GM21367 (cell line): ENCODE measurements around the gene SIRT5.
A peak's percentile ranks its signal among the peaks of the same experiment; 100 is the strongest.

Experiments used
- ATAC-seq: cut with Tn5 transposase; IDR thresholded peaks from one replicate; pipeline ENCODE4 v1.9.1; 2021; ENCODE audit not compliant: unreplicated experiment

Gene SIRT5

GRCh38 chr6:13550656-13551055 is 23.7 kb upstream of the SIRT5 start:
- no peak for ATAC-seq

GRCh38 chr6:13553646-13554045 is 20.8 kb upstream of the SIRT5 start:
- no peak for ATAC-seq

GRCh38 chr6:13554929-13555333 is 19.5 kb upstream of the SIRT5 start:
- no peak for ATAC-seq

- ATAC-seq: no peak
Measured at GRCh38 chr6:13557841-13558240, 16.6 kb upstream of the SIRT5 start.

GRCh38 chr6:13558718-13559117 is 15.7 kb upstream of the SIRT5 start:
- no peak for ATAC-seq

- ATAC-seq: no peak
Measured at GRCh38 chr6:13559251-13559650, 15.2 kb upstream of the SIRT5 start.

- ATAC-seq: no peak
Measured at GRCh38 chr6:13559968-13560650, 14.3 kb upstream of the SIRT5 start.

- no peak for ATAC-seq
Measured at GRCh38 chr6:13560651-13561044, 13.8 kb upstream of the SIRT5 start.

- ATAC-seq: no peak
Measured at GRCh38 chr6:13561624-13562267, 12.7 kb upstream of the SIRT5 start.

GRCh38 chr6:13563009-13563408 is 11.4 kb upstream of the SIRT5 start:
- no peak for ATAC-seq

- no peak for ATAC-seq
Measured at GRCh38 chr6:13565921-13566320, 8.5 kb upstream of the SIRT5 start.

- ATAC-seq: no peak
Measured at GRCh38 chr6:13566500-13566899, 7.9 kb upstream of the SIRT5 start.

- no peak for ATAC-seq
Measured at GRCh38 chr6:13568970-13569369, 5.4 kb upstream of the SIRT5 start.

GRCh38 chr6:13572240-13572639 is 2.2 kb upstream of the SIRT5 start:
- ATAC-seq: no peak

- no peak for ATAC-seq
Measured at GRCh38 chr6:13572951-13573654, 1.3 kb upstream of the SIRT5 start.

- ATAC-seq: no peak
Measured at GRCh38 chr6:13573669-13574110, 711 bp upstream of the SIRT5 start.

- peak; percentile 68 for ATAC-seq
Measured at GRCh38 chr6:13574149-13574570, 241 bp upstream of the SIRT5 start.

- no peak for ATAC-seq
Measured at GRCh38 chr6:13575377-13575775, 975 bp downstream of the SIRT5 start.

- no peak for ATAC-seq
Measured at GRCh38 chr6:13576017-13576416, 1.6 kb downstream of the SIRT5 start.

GRCh38 chr6:13577926-13578325 is 3.5 kb downstream of the SIRT5 start:
- ATAC-seq: no peak

GRCh38 chr6:13579911-13580310 is 5.5 kb downstream of the SIRT5 start:
- ATAC-seq: no peak

- ATAC-seq: no peak
Measured at GRCh38 chr6:13581700-13582229, 7.4 kb downstream of the SIRT5 start.
